ENCODE data around the gene DHRS4L2. TPM values are rescaled to one million over a fixed set of nuclear protein-coding genes. Genes with fewer than 3 reads are reported as not detected.
"Not testable (repeated sequence)": the region's sequence is repeated elsewhere in the genome, so short reads cannot be mapped to it uniquely, and the experiment has no call there.

DHRS4L2 gene
- total RNA-seq = 10 to 100 TPM; 18.1 to 38.9 (median 27.6) TPM

DNA sequence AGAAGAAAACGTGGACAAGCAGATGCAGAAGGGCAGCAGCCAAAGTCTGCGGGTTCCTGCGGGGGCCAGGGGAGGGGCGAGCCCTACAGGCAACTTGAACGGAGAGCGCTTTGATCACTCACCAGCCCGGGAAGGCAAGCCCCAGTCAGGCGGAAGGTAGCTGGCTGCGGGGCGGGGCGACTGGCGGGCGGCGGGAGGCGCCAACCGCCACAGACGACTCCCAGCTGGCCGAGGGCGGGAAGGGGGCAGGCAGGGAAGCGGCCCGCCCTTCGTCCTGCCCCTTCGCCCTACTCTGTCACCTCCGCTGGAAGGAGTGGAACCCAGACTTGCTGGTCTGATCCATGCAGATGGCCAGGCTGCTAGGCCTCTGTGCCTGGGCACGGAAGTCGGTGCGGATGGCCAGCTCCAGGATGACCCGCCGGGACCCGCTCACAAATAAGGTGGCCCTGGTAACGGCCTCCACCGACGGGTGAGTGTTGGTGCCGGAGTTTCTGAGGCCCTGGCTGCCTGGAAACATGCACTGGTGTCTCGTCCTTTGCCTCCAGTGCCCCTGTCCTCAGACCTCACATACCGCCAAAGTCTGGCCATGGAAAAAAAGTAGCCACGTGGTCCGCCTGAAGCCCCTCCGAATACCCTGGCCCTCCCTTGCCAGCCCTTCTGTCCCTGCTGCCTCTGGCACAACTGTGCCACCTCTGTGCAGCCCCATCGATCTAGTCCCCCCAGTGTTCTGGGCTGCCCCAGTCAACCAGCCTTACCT is at the start of gene DHRS4L2:
TSS of gene DHRS4L2 (plus strand) at position 323 of the 757 bp plus-strand sequence. CDS start at position 342, 19 bp downstream.
- TF ChIP-seq POLR2A (IDR thresholded peaks at IDR 0.05) (peak; percentile 26), POLR2AphosphoS5 (IDR thresholded peaks at IDR 0.05) (peak; percentile 19 to 91 (median 58))
- in situ Hi-C loops (cut with MboI; ENCODE audit: low pct_ligation_motif_present in 1 of 4, low pct_unique_long_range_greater_than_20kb in 1 of 4, low sequenced_read_pairs in 3 of 4) = loop anchor here in 1 of 4 donors (5.0 kb wide), 1 partner anchor 49 kb away; no protein-coding TSS in a partner anchor
- peak within 1 kb of the TSS; percentile 7 to 41 (median 26) for H3K4me3 ChIP-seq

GRCh38 chr14:23939607-23940326 is 49.0 kb upstream of the DHRS4L2 start:
- Histone ChIP-seq H3K9me3 (no peaks in the 10 kb centered on the region), H3K36me3 (no peaks in the 10 kb centered on the region), H3K4me3 (no peak overlapping the region), H3K4me1 (peaks cover 0 to 6% (median 0%) of the 10 kb centered on the region in 4 donors), H3K27me3 (no peaks in the 10 kb centered on the region), H3K27ac (no peak overlapping the region)
- 81 to 86% methylated on average over 3 of the region's 3 CpGs for WGBS, 2 donors (ENCODE audit: low coverage in 1 of 2)
- intact Hi-C loops (cut with DNase I; ENCODE audit: low total_unique reads) (no loop called here), in situ Hi-C loops (cut with MboI; ENCODE audit: low pct_ligation_motif_present in 1 of 4, low pct_unique_long_range_greater_than_20kb in 1 of 4, low sequenced_read_pairs in 3 of 4) (loop anchor here in 2 of 4 donors (25.0 kb wide), 1 partner anchor 302 kb away; the partner anchor contains the start of gene DHRS2 (in 2 of the 2))
- no peak for DNase-seq
- no peak for TF ChIP-seq POLR2AphosphoS5 (IDR thresholded peaks at IDR 0.05)
- TF ChIP-seq, protein P1, sequence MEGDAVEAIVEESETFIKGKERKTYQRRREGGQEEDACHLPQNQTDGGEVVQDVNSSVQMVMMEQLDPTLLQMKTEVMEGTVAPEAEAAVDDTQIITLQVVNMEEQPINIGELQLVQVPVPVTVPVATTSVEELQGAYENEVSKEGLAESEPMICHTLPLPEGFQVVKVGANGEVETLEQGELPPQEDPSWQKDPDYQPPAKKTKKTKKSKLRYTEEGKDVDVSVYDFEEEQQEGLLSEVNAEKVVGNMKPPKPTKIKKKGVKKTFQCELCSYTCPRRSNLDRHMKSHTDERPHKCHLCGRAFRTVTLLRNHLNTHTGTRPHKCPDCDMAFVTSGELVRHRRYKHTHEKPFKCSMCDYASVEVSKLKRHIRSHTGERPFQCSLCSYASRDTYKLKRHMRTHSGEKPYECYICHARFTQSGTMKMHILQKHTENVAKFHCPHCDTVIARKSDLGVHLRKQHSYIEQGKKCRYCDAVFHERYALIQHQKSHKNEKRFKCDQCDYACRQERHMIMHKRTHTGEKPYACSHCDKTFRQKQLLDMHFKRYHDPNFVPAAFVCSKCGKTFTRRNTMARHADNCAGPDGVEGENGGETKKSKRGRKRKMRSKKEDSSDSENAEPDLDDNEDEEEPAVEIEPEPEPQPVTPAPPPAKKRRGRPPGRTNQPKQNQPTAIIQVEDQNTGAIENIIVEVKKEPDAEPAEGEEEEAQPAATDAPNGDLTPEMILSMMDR (IDR thresholded peaks at IDR 0.05) = no peak
- no peak for TF ChIP-seq POLR2A (IDR thresholded peaks at IDR 0.05)
- no peak for TF ChIP-seq EP300 (IDR thresholded peaks at IDR 0.05; ENCODE audit: low read depth)

More for the DNA sequence above, at the start of gene DHRS4L2:
- intact Hi-C loops (cut with DNase I; ENCODE audit: low total_unique reads); H3K9me3 ChIP-seq; H3K27me3 ChIP-seq; H3K36me3 ChIP-seq: not testable (repeated sequence)
- Histone ChIP-seq H3K4me1 (peaks cover 4 to 30% (median 23%) of the 10 kb centered on the region in 4 donors), H3K27ac (peak within 1 kb of the TSS; percentile 79 to 89 (median 80))
- peak; percentile 94 for DNase-seq
- 3% methylated on average over 33 of the region's 40 CpGs; no CpG with 5 or more reads in 1 of the 2 donors for WGBS, 2 donors (ENCODE audit: low coverage in 1 of 2)

GRCh38 chr14:23941230-23941629 is 47.5 kb upstream of the DHRS4L2 start:
- Histone ChIP-seq H3K4me3 (no peak overlapping the region), H3K27ac (no peak overlapping the region), H3K36me3 (no peaks in the 10 kb centered on the region), H3K27me3 (no peaks in the 10 kb centered on the region), H3K9me3 (no peaks in the 10 kb centered on the region), H3K4me1 (peaks cover 0 to under 1% (median 0%) of the 10 kb centered on the region in 4 donors)
- intact Hi-C loops (cut with DNase I; ENCODE audit: low total_unique reads) = no loop called here
- in situ Hi-C loops (cut with MboI; ENCODE audit: low pct_ligation_motif_present in 1 of 4, low pct_unique_long_range_greater_than_20kb in 1 of 4, low sequenced_read_pairs in 3 of 4) = loop anchor here in 2 of 4 donors (25.0 kb wide), 1 partner anchor 304 kb away; the partner anchor contains the start of gene DHRS2 (in 2 of the 2)
- 60 to 65% methylated on average over 2 to 3 of the region's 3 CpGs for WGBS, 2 donors (ENCODE audit: low coverage in 1 of 2)
- TF ChIP-seq, protein P1 (IDR thresholded peaks at IDR 0.05) = no peak
- TF ChIP-seq POLR2AphosphoS5 (IDR thresholded peaks at IDR 0.05) (no peak), POLR2A (IDR thresholded peaks at IDR 0.05) (no peak), EP300 (IDR thresholded peaks at IDR 0.05; ENCODE audit: low read depth) (no peak)
- no peak for DNase-seq

GRCh38 chr14:23941669-23942068 is 47.1 kb upstream of the DHRS4L2 start:
- in situ Hi-C loops (cut with MboI; ENCODE audit: low pct_ligation_motif_present in 1 of 4, low pct_unique_long_range_greater_than_20kb in 1 of 4, low sequenced_read_pairs in 3 of 4) (loop anchor here in 2 of 4 donors (25.0 kb wide), 1 partner anchor 304 kb away; the partner anchor contains the start of gene DHRS2 (in 2 of the 2)), intact Hi-C loops (cut with DNase I; ENCODE audit: low total_unique reads) (no loop called here)
- H3K4me3 ChIP-seq = no peak overlapping the region
- H3K9me3 ChIP-seq = no peaks in the 10 kb centered on the region
- no peaks in the 10 kb centered on the region for H3K36me3 ChIP-seq
- no peak for DNase-seq
- no peaks in the 10 kb centered on the region for H3K27me3 ChIP-seq
- H3K4me1 ChIP-seq = no peaks in the 10 kb centered on the region
- no peak overlapping the region for H3K27ac ChIP-seq
- TF ChIP-seq POLR2A (IDR thresholded peaks at IDR 0.05) = no peak
- TF ChIP-seq, protein P1 (IDR thresholded peaks at IDR 0.05) = no peak
- TF ChIP-seq POLR2AphosphoS5 (IDR thresholded peaks at IDR 0.05) = no peak
- no peak for TF ChIP-seq EP300 (IDR thresholded peaks at IDR 0.05; ENCODE audit: low read depth)

Measured in transverse colon (tissue), 4 donors.